ENCODE measurements around the gene AFAP1.

The AFAP1 gene

GRCh38 chr4:7892212-7893019, 47.2 kb downstream of the AFAP1 start:
- DNase-seq (ENCODE audit: low read depth), result peak; percentile 90

- DNase-seq (ENCODE audit: low read depth), result peak; percentile 93
Observed at GRCh38 chr4:7890635-7891393, 48.8 kb downstream of the AFAP1 start.

- DNase-seq (ENCODE audit: low read depth), result no peak
Observed at GRCh38 chr4:7887436-7887835, 52.2 kb downstream of the AFAP1 start.

GRCh38 chr4:7886007-7886973, 53.4 kb downstream of the AFAP1 start:
- DNase-seq (ENCODE audit: low read depth), result no peak

- DNase-seq (ENCODE audit: low read depth), result no peak
Observed at GRCh38 chr4:7885216-7886006, 54.2 kb downstream of the AFAP1 start.

GRCh38 chr4:7880683-7881082, 59.0 kb downstream of the AFAP1 start:
- no peak for DNase-seq (ENCODE audit: low read depth)

- no peak for DNase-seq (ENCODE audit: low read depth)
Observed at GRCh38 chr4:7879127-7879526, 60.5 kb downstream of the AFAP1 start.

GRCh38 chr4:7878323-7878722, 61.3 kb downstream of the AFAP1 start:
- DNase-seq (ENCODE audit: low read depth), result no peak

- no peak for DNase-seq (ENCODE audit: low read depth)
Observed at GRCh38 chr4:7877176-7877575, 62.5 kb downstream of the AFAP1 start.

- peak; percentile 51 for DNase-seq (ENCODE audit: low read depth)
Observed at GRCh38 chr4:7876201-7876875, 63.3 kb downstream of the AFAP1 start.

GRCh38 chr4:7874838-7875237, 64.8 kb downstream of the AFAP1 start:
- no peak for DNase-seq (ENCODE audit: low read depth)

GRCh38 chr4:7873881-7874280, 65.8 kb downstream of the AFAP1 start:
- DNase-seq (ENCODE audit: low read depth), result no peak

- DNase-seq (ENCODE audit: low read depth), result peak; percentile 59
Observed at GRCh38 chr4:7872264-7872771, 67.3 kb downstream of the AFAP1 start.

- DNase-seq (ENCODE audit: low read depth), result no peak
Observed at GRCh38 chr4:7871356-7871755, 68.3 kb downstream of the AFAP1 start.

GRCh38 chr4:7868892-7869471, 70.7 kb downstream of the AFAP1 start:
- DNase-seq (ENCODE audit: low read depth), result no peak

GRCh38 chr4:7868436-7868775, 71.3 kb downstream of the AFAP1 start:
- no peak for DNase-seq (ENCODE audit: low read depth)

GRCh38 chr4:7867701-7868435, 71.8 kb downstream of the AFAP1 start:
- peak; percentile 50 for DNase-seq (ENCODE audit: low read depth)

GRCh38 chr4:7867191-7867590, 72.5 kb downstream of the AFAP1 start:
- DNase-seq (ENCODE audit: low read depth), result no peak

GRCh38 chr4:7865533-7865932, 74.1 kb downstream of the AFAP1 start:
- no peak for DNase-seq (ENCODE audit: low read depth)

GRCh38 chr4:7864685-7865084, 75.0 kb downstream of the AFAP1 start:
- no peak for DNase-seq (ENCODE audit: low read depth)
